GM13976 (cell line): ENCODE data around the gene LRP8.

Experiments used
- DNase-seq: peaks from one replicate; pipeline ENCODE4 v3.0.0; 2012; ENCODE audit warnings: low spot score
- CTCF ChIP-seq: IDR thresholded peaks from 2 replicates; pipeline ENCODE4 v1.5.1; 2012; ENCODE audit warnings: borderline replicate concordance, mild to moderate bottlenecking; ENCODE audit not compliant: insufficient read depth; ENCODE audit errors: extremely low read depth, missing control alignments, control extremely low read depth
- in situ Hi-C: fragments of 300-500 bp; cut with MboI; formaldehyde crosslinking; loops from one replicate; pipeline ENCODE4 v1.12.0; 2022; ENCODE audit warnings: low sequenced_read_pairs, mixed read lengths, inconsistent platforms; ENCODE audit not compliant: unreplicated experiment

LRP8 gene

GRCh38 chr1:53203466-53203865, 124.4 kb downstream of the LRP8 start:
- DNase-seq, result no peak

GRCh38 chr1:53198241-53198651, 129.6 kb downstream of the LRP8 start:
- no peak for DNase-seq
- in situ Hi-C loops, result loop anchor here (25.0 kb wide), 2 partner anchors 286 to 486 kb away; partner anchors contain the start of gene ECHDC2
- no peak for TF ChIP-seq CTCF

More at GRCh38 chr1:53203466-53203865, 124.4 kb downstream of the LRP8 start:
- in situ Hi-C loops, result no loop called here
- no peak for TF ChIP-seq CTCF

GRCh38 chr1:53197291-53198200, 130.3 kb downstream of the LRP8 start:
- in situ Hi-C loops, result loop anchor here (25.0 kb wide), 2 partner anchors 285 to 485 kb away; partner anchors contain the start of gene ECHDC2
- no peak for TF ChIP-seq CTCF
- no peak for DNase-seq

GRCh38 chr1:53196485-53197290, 131.2 kb downstream of the LRP8 start, which contains the start of gene CPT2:
Gene CPT2 (plus strand): TSS chr1:53196824. CDS start chr1:53196944, 120 bp downstream.
- TF ChIP-seq CTCF, result peak; percentile 9
- in situ Hi-C loops, result loop anchor here (25.0 kb wide), 2 partner anchors 284 to 484 kb away; partner anchors contain the start of gene ECHDC2
- peak; percentile 99 for DNase-seq

GRCh38 chr1:53196017-53196484, 131.8 kb downstream of the LRP8 start:
- in situ Hi-C loops, result loop anchor here (25.0 kb wide), 2 partner anchors 284 to 484 kb away; partner anchors contain the start of gene ECHDC2
- no peak for TF ChIP-seq CTCF
- DNase-seq, result no peak
